Esophagus muscularis mucosa (tissue), 4 donors: Measurements from ENCODE around the gene WDR59.

Experiments
- CTCF ChIP-seq, 3 experiments: fragments of 200-600 bp in 2 of 3; fragments of 450-650 bp in 1 of 3; sonication (generic) in 2 of 3; IDR thresholded peaks; one replicate each; pipeline ENCODE4 v1.5.1; 2017 to 2019; ENCODE audit warnings: antibody characterized with exemption in 3 of 3, mild to moderate bottlenecking in 2 of 3, moderate library complexity in 1 of 3
- EP300 ChIP-seq: sonication (generic); formaldehyde crosslinking; IDR thresholded peaks from one replicate; pipeline ENCODE4 v1.6.1; 2017; ENCODE audit warnings: antibody characterized with exemption
- POLR2A ChIP-seq: fragments of 450-650 bp; IDR thresholded peaks from one replicate; pipeline ENCODE4 v1.6.1; 2017; ENCODE audit warnings: antibody characterized with exemption, moderate library complexity, mild to moderate bottlenecking, low read depth
- POLR2AphosphoS5 ChIP-seq, 2 donors: sonication (generic); formaldehyde crosslinking; IDR thresholded peaks; one replicate each; pipeline ENCODE4 v1.6.1; 2017; ENCODE audit warnings: antibody characterized with exemption in 2 of 2

DNA sequence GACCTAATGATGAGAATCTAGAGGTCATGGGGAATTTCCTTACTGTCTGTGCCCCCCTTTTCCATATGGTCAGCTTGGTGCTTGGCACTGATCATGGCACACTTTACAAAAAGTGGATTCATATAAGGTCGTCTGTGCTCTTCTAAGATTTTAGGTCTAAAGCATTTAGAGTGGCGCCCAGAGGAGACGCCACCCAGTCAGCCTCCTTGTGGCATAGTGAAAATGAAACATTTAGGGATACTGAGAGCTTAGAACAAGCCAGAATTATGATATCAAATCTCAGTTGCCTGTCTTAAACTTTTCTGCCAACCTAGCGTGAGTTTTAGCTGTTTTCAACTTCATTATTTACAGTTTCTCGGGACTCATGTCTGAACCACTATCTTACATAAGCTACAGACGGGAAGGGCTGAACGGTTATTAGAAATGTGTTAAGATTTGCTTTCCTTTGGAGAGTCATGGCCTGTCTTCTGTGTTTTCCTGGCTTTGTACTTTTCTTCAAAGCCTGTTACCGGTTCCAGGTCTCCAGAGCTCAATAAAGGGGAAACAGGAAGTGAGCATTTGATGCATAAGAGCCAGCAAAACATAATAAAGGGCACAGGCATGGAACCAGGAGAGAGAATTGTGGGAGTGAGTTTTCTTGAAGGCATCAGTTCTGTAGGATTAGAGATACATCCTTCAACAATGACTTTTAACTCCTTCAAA, 27.6 kb upstream of the WDR59 start:
- no peak for TF ChIP-seq POLR2A
- no peak for TF ChIP-seq CTCF (IDR thresholded peaks at IDR 0.05)
- TF ChIP-seq EP300 = no peak
- TF ChIP-seq POLR2AphosphoS5 (IDR thresholded peaks at IDR 0.05) = no peak
